Activated CD4-positive, CD25-positive, alpha-beta regulatory T cell treated with anti-CD3 and anti-CD28 coated beads, Interleukin-2, amount 50 U/mL, for 16 hours (primary cell): Measurements from ENCODE around the gene CDC25A.

ENCODE experiments used
- DNase-seq: peaks from one replicate; pipeline ENCODE4 v3.0.0-alpha.2; 2020; ENCODE audit warnings: low read depth, low spot score

CDC25A gene

GRCh38 chr3:48107227-48107626 lies 81.0 kb downstream of the CDC25A start:
- no peak for DNase-seq
